Epithelial cell of proximal tubule (primary cell): ENCODE measurements around the gene CLASP2. TPM values are rescaled to one million over a fixed set of nuclear protein-coding genes. Genes with fewer than 3 reads are reported as not detected.

ENCODE experiments used
- DNase-seq: peaks from one replicate; pipeline ENCODE4 v3.0.0-alpha.2; 2011; ENCODE audit warnings: low read depth
- H3K4me3 ChIP-seq: 2 replicates; pipeline ENCODE4 v1.5.1; 2011; ENCODE audit warnings: low read depth, mild to moderate bottlenecking, low read length
- CTCF ChIP-seq: conservative IDR thresholded peaks from 2 replicates; pipeline ENCODE4 v1.5.1; 2012; ENCODE audit warnings: low read depth, mild to moderate bottlenecking, low read length
- total RNA-seq: library from RNA; depleted of rRNA; stranded (reverse); fragments of >200 nt; gene quantifications from 2 replicates; pipeline ENCODE4 v1.2.3, GENCODE V29; 2015

CLASP2 gene
- total RNA-seq, 1 donor from 2014 or later: 23.7 TPM

GRCh38 chr3:33577588-33577987, 140.5 kb downstream of the CLASP2 start:
- H3K4me3 ChIP-seq: no peak overlapping the region
- TF ChIP-seq CTCF: no peak
- DNase-seq: no peak

GRCh38 chr3:33577173-33577572, 140.9 kb downstream of the CLASP2 start:
- peak; percentile 61 for DNase-seq
- TF ChIP-seq CTCF: no peak
- H3K4me3 ChIP-seq: no peak overlapping the region

GRCh38 chr3:33575311-33575710, 142.7 kb downstream of the CLASP2 start:
- H3K4me3 ChIP-seq: no peak overlapping the region
- no peak for TF ChIP-seq CTCF
- no peak for DNase-seq

GRCh38 chr3:33557829-33558228, 160.2 kb downstream of the CLASP2 start:
- DNase-seq: no peak
- TF ChIP-seq CTCF: no peak
- H3K4me3 ChIP-seq: no peak overlapping the region

GRCh38 chr3:33557279-33557678, 160.8 kb downstream of the CLASP2 start:
- no peak for DNase-seq
- TF ChIP-seq CTCF: no peak
- no peak overlapping the region for H3K4me3 ChIP-seq

GRCh38 chr3:33547101-33547500, 171.0 kb downstream of the CLASP2 start:
- no peak overlapping the region for H3K4me3 ChIP-seq
- TF ChIP-seq CTCF: no peak
- DNase-seq: no peak

- DNase-seq: no peak
- TF ChIP-seq CTCF: no peak
These were observed 173.9 kb downstream of the CLASP2 start for GRCh38 chr3:33544126-33544525.

More at GRCh38 chr3:33544126-33544525, 173.9 kb downstream of the CLASP2 start:
- no peak overlapping the region for H3K4me3 ChIP-seq
